H9 (cell line): Measurements from ENCODE around the gene IQSEC1. TPM values are rescaled to one million over a fixed set of nuclear protein-coding genes. Genes with fewer than 3 reads are reported as not detected.
A peak's percentile ranks its signal among the peaks of the same experiment; 100 is the strongest.

ENCODE experiments used
- DNase-seq: peaks from one replicate; pipeline ENCODE4 v3.0.0-alpha.2; 2017
- H2AFZ ChIP-seq: one replicate; pipeline ENCODE4 v1.6.1; 2013; ENCODE audit warnings: mild to moderate bottlenecking, low read length, control low read depth, moderate library complexity
- H2AK5ac ChIP-seq: 2 replicates; pipeline ENCODE4 v1.6.1; 2013; ENCODE audit warnings: low read length, control low read depth, mixed read lengths; ENCODE audit not compliant: insufficient read length
- H2BK120ac ChIP-seq: one replicate; pipeline ENCODE4 v1.6.1; 2013; ENCODE audit warnings: low read depth, mild to moderate bottlenecking, low read length, control low read depth, inconsistent platforms; ENCODE audit not compliant: poor library complexity, severe bottlenecking
- H2BK12ac ChIP-seq: 2 replicates; pipeline ENCODE4 v1.6.1; 2013; ENCODE audit warnings: low read length, control low read depth, mixed read lengths, low read depth; ENCODE audit not compliant: insufficient read length
- H2BK15ac ChIP-seq: 2 replicates; pipeline ENCODE4 v1.6.1; 2013; ENCODE audit warnings: low read depth, low read length, control low read depth
- H2BK20ac ChIP-seq: one replicate; pipeline ENCODE4 v1.6.1; 2013; ENCODE audit warnings: low read depth, mild to moderate bottlenecking, low read length, control low read depth, inconsistent platforms; ENCODE audit not compliant: poor library complexity, severe bottlenecking
- H2BK5ac ChIP-seq: 2 replicates; pipeline ENCODE4 v1.6.1; 2013; ENCODE audit warnings: low read length, control low read depth, mixed read lengths; ENCODE audit not compliant: insufficient read length
- H3K14ac ChIP-seq: 2 replicates; pipeline ENCODE4 v1.6.1; 2013; ENCODE audit warnings: low read length, control low read depth; ENCODE audit not compliant: insufficient read depth
- H3K18ac ChIP-seq: 2 replicates; pipeline ENCODE4 v1.6.1; 2013; ENCODE audit warnings: low read depth, mild to moderate bottlenecking, mixed read lengths, low read length, control low read depth; ENCODE audit not compliant: insufficient read length
- H3K23ac ChIP-seq: 2 replicates; pipeline ENCODE4 v1.6.1; 2013; ENCODE audit warnings: low read length, control low read depth, mixed read lengths, low read depth; ENCODE audit not compliant: insufficient read length
- H3K23me2 ChIP-seq: 2 replicates; pipeline ENCODE4 v1.6.1; 2013; ENCODE audit warnings: low read depth, mild to moderate bottlenecking, mixed read lengths, low read length, control low read depth; ENCODE audit not compliant: insufficient read length, poor library complexity, severe bottlenecking
- H3K27ac ChIP-seq: 2 replicates; pipeline ENCODE4 v1.5.1; 2013; ENCODE audit warnings: low read length, control low read depth, mixed read lengths, low read depth; ENCODE audit not compliant: insufficient read length
- H3K27me3 ChIP-seq: 2 replicates; pipeline ENCODE4 v1.6.1; 2013; ENCODE audit warnings: low read length, control low read depth, inconsistent platforms; ENCODE audit not compliant: insufficient read depth
- H3K4ac ChIP-seq: 2 replicates; pipeline ENCODE4 v1.6.1; 2013; ENCODE audit warnings: low read depth, mild to moderate bottlenecking, control low read depth, inconsistent platforms, low read length, moderate library complexity
- H3K4me1 ChIP-seq: 2 replicates; pipeline ENCODE4 v1.6.1; 2013; ENCODE audit warnings: low read length, control low read depth, inconsistent platforms; ENCODE audit not compliant: insufficient read depth
- H3K4me2 ChIP-seq: 2 replicates; pipeline ENCODE4 v1.6.1; 2013; ENCODE audit warnings: low read length, control low read depth, mixed read lengths; ENCODE audit not compliant: insufficient read length, insufficient read depth
- H3K56ac ChIP-seq: 2 replicates; pipeline ENCODE4 v1.6.1; 2013; ENCODE audit warnings: low read depth, mild to moderate bottlenecking, mixed read lengths, low read length, control low read depth; ENCODE audit not compliant: insufficient read length
- H3K79me1 ChIP-seq: 2 replicates; pipeline ENCODE4 v1.6.1; 2013; ENCODE audit warnings: low read depth, mild to moderate bottlenecking, moderate library complexity, low read length, control low read depth, inconsistent platforms; ENCODE audit not compliant: insufficient read depth, poor library complexity, severe bottlenecking
- H3K79me2 ChIP-seq: 2 replicates; pipeline ENCODE4 v1.6.1; 2013; ENCODE audit warnings: low read length, control low read depth, inconsistent platforms; ENCODE audit not compliant: insufficient read depth
- H3K9ac ChIP-seq: 2 replicates; pipeline ENCODE4 v1.6.1; 2013; ENCODE audit warnings: low read length, control low read depth, mixed read lengths; ENCODE audit not compliant: insufficient read length; ENCODE audit errors: extremely low read depth
- H3K9me3 ChIP-seq: one replicate; pipeline ENCODE4 v1.6.1; 2013; ENCODE audit warnings: low read depth, low read length, inconsistent platforms; ENCODE audit not compliant: control insufficient read depth
- H3T11ph ChIP-seq: one replicate; pipeline ENCODE4 v1.6.1; 2013; ENCODE audit warnings: mild to moderate bottlenecking, low read length, control low read depth, inconsistent platforms
- H4K20me1 ChIP-seq: one replicate; pipeline ENCODE4 v1.6.1; 2013; ENCODE audit not compliant: control insufficient read depth, insufficient read length, insufficient read depth
- H4K5ac ChIP-seq: 2 replicates; pipeline ENCODE4 v1.6.1; 2013; ENCODE audit warnings: low read depth, mild to moderate bottlenecking, mixed read lengths, low read length, control low read depth; ENCODE audit not compliant: insufficient read length
- H4K8ac ChIP-seq: replicated peaks from 2 replicates; pipeline ENCODE4 v1.6.1; 2013; ENCODE audit warnings: low read length, control low read depth, mixed read lengths, low read depth; ENCODE audit not compliant: insufficient read length
- H4K91ac ChIP-seq: 2 replicates; pipeline ENCODE4 v1.6.1; 2013; ENCODE audit warnings: low read depth, mild to moderate bottlenecking, moderate library complexity, mixed read lengths, low read length, control low read depth; ENCODE audit not compliant: insufficient read length
- H3K27ac Mint-ChIP-seq, 3 experiments: 2 replicates in 2 of 3; 3 replicates in 1 of 3; pipeline ENCODE4 v1.8.0; 2020 to 2021; ENCODE audit warnings: mixed read lengths in 3 of 3, mild to moderate bottlenecking in 1 of 3, moderate library complexity in 1 of 3
- H3K27me3 Mint-ChIP-seq: 2 replicates; pipeline ENCODE4 v1.8.0; 2021; ENCODE audit warnings: low read depth, mild to moderate bottlenecking, moderate library complexity, mixed read lengths
- H3K36me3 Mint-ChIP-seq, 3 experiments: 2 replicates in 2 of 3; 3 replicates in 1 of 3; pipeline ENCODE4 v1.8.0; 2020 to 2021; ENCODE audit warnings: low read depth in 3 of 3, mixed read lengths in 3 of 3; ENCODE audit not compliant: insufficient read depth in 1 of 3
- H3K4me1 Mint-ChIP-seq, 2 experiments: 2 replicates each; pipeline ENCODE4 v1.8.0; 2020; ENCODE audit warnings: mixed read lengths in 2 of 2
- H3K4me3 Mint-ChIP-seq, 2 experiments: 2 replicates in 1 of 2; 3 replicates in 1 of 2; pipeline ENCODE4 v1.8.0; 2020 to 2021; ENCODE audit warnings: mild to moderate bottlenecking in 2 of 2, mixed read lengths in 2 of 2, moderate library complexity in 1 of 2
- H3K9me3 Mint-ChIP-seq, 2 experiments: 2 replicates in 1 of 2; 3 replicates in 1 of 2; pipeline ENCODE4 v1.8.0; 2020; ENCODE audit warnings: mild to moderate bottlenecking in 2 of 2, mixed read lengths in 2 of 2, moderate library complexity in 1 of 2
- CTCF ChIP-seq: fragments of 200-600 bp; sonication (generic); conservative IDR thresholded peaks from 3 replicates; pipeline ENCODE4 v1.8.0; 2021; ENCODE audit warnings: antibody characterized with exemption, mild to moderate bottlenecking
- WGBS: extraction: QIAGEN DNeasy Blood & Tissue Kit; methylation state at CpG from one replicate; pipeline ENCODE4 v1.1.7; 2013; ENCODE audit warnings: missing lambda C conversion rate, low lambda C conversion rate, mixed read lengths; ENCODE audit not compliant: insufficient read length; ENCODE audit errors: extremely low coverage; 5-methylcytosine and 5-hydroxymethylcytosine counted together
- total RNA-seq: library from RNA; stranded (reverse); gene quantifications from 2 replicates; pipeline ENCODE4 v1.2.1, GENCODE V29; 2021

The IQSEC1 gene
- total RNA-seq, 1 experiment from 2014 or later, result 19.1 TPM

- H3K23ac ChIP-seq, result no peak overlapping the region
- H3K27me3 ChIP-seq, result no peaks in the 10 kb centered on the region
- H3K79me1 ChIP-seq, result no peaks in the 10 kb centered on the region
- no peak overlapping the region for H2AFZ ChIP-seq
- no peak overlapping the region for H2BK12ac ChIP-seq
- H3K23me2 ChIP-seq, result no peaks in the 10 kb centered on the region
- no peak overlapping the region for H2AK5ac ChIP-seq
- H3K4me1 ChIP-seq, result peaks cover 6% of the 10 kb centered on the region; the same call in 1 of the 2 replicates
- no peak overlapping the region for H2BK20ac ChIP-seq
- H4K8ac ChIP-seq, result no peak overlapping the region
- Mint-ChIP-seq H3K4me1 (peaks cover 28 to 47% of the 10 kb centered on the region in 2 experiments), H3K27me3 (peaks cover 10% of the 10 kb centered on the region), H3K9me3 (no peaks in the 10 kb centered on the region; a peak in 1 of 5 replicates), H3K27ac (no peak overlapping the region), H3K36me3 (no peaks in the 10 kb centered on the region), H3K4me3 (no peak overlapping the region)
- H3K27ac ChIP-seq, result no peak overlapping the region
- H4K5ac ChIP-seq, result no peak overlapping the region
- peak; percentile 76 for DNase-seq
- H3K18ac ChIP-seq, result no peak overlapping the region
- no peak overlapping the region for H2BK120ac ChIP-seq
- no peaks in the 10 kb centered on the region for H3K9me3 ChIP-seq
- WGBS, result no CpG with 5 or more reads among the region's 20 CpGs
- H2BK5ac ChIP-seq, result no peak overlapping the region
- no peak overlapping the region for H3K4ac ChIP-seq
- no peak overlapping the region for H4K91ac ChIP-seq
- no peak overlapping the region for H3K9ac ChIP-seq
- H3K4me2 ChIP-seq, result no peak overlapping the region
- no peaks in the 10 kb centered on the region for H3K79me2 ChIP-seq
- TF ChIP-seq CTCF, result no peak
- no peak overlapping the region for H2BK15ac ChIP-seq
- H4K20me1 ChIP-seq, result peaks cover 3% of the 10 kb centered on the region
- no peak overlapping the region for H3K14ac ChIP-seq
- no peak overlapping the region for H3T11ph ChIP-seq
- H3K56ac ChIP-seq, result no peak overlapping the region
Observed at GRCh38 chr3:13022348-13023234, 50.6 kb downstream of the IQSEC1 start.
